ENCODE data around the gene JAM3.

JAM3 gene

DNA sequence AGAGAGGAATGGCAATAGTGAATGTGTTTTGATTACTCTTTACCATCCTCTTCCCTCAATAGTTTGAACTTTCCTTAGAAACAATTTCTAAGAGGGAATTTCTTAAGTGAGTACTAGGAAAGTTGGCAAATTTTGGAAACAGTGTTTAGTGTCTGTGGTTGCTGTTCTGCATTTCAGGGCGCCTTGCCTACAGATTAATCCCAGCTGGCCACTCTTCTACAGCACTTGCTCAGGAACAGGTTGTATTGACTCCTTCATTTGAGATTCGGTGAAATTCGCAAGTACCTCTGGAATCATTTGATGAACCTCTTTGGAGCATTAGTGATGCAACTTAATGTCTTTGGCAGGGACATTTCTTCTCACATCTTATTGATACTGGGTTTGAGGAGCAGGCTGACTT is 28.3 kb downstream of the JAM3 start:
- H4K8ac ChIP-seq (ENCODE audit: low read depth, low read length): no peak overlapping the region
- H3K9ac ChIP-seq (ENCODE audit: low read depth, low read length, poor library complexity): no peak overlapping the region
- no peak overlapping the region for H3K4ac ChIP-seq (ENCODE audit: low read length)
- no peak overlapping the region for H2BK120ac ChIP-seq (ENCODE audit: low read depth, low read length)
- H3K23ac ChIP-seq (ENCODE audit: low read depth, low read length, poor library complexity): no peak overlapping the region
- WGBS, 2 donors (ENCODE audit: extremely low coverage in 2 of 2, insufficient read length in 2 of 2, insufficient replicate concordance in 1 of 2): no CpG with 5 or more reads among the region's 3 CpGs
- H3K9me3 ChIP-seq (replicated peaks in 1 of 2; ENCODE audit: control insufficient read depth in 2 of 2, insufficient read depth in 1 of 2, low read depth in 1 of 2, low read length in 2 of 2): peaks cover 4 to 30% of the 10 kb centered on the region in 2 donors
- no peak overlapping the region for H3K4me3 ChIP-seq (ENCODE audit: low read length in 2 of 2)
- no peaks in the 10 kb centered on the region for H3K27me3 ChIP-seq (ENCODE audit: control insufficient read depth in 3 of 3, insufficient read depth in 3 of 3, low read depth in 1 of 3, low read length in 3 of 3)
- no peak overlapping the region for H3K18ac ChIP-seq (ENCODE audit: low read length)
- no peak for DNase-seq (ENCODE audit: low spot score)
- H2BK5ac ChIP-seq (ENCODE audit: low read length): no peak overlapping the region
- no peak overlapping the region for H3K4me2 ChIP-seq (ENCODE audit: insufficient read depth, low read length, poor library complexity, severe bottlenecking)
- H2BK15ac ChIP-seq (ENCODE audit: low read length): no peak overlapping the region
- no peak overlapping the region for H4K91ac ChIP-seq (ENCODE audit: low read depth, low read length, poor library complexity)
- no peak overlapping the region for H2AK5ac ChIP-seq (ENCODE audit: low read depth, low read length)
- H3K14ac ChIP-seq (ENCODE audit: low read length): no peak overlapping the region
- H3K36me3 ChIP-seq (replicated peaks in 1 of 2; ENCODE audit: control insufficient read depth in 2 of 2, insufficient read depth in 2 of 2, low read length in 2 of 2): peaks cover 0 to 9% of the 10 kb centered on the region in 2 donors
- H3K27ac ChIP-seq (replicated peaks; ENCODE audit: low read length): no peak overlapping the region
- peaks cover 2 to 7% of the 10 kb centered on the region in 2 donors for H3K4me1 ChIP-seq (ENCODE audit: control insufficient read depth in 2 of 2, insufficient read depth in 1 of 2, low read depth in 1 of 2, low read length in 2 of 2)
- no peak overlapping the region for H2AFZ ChIP-seq (ENCODE audit: low read length)
- peaks cover 6% of the 10 kb centered on the region for H3K79me1 ChIP-seq (ENCODE audit: low read depth, low read length)
- no peak overlapping the region for H2BK12ac ChIP-seq (ENCODE audit: low read length)

DNA sequence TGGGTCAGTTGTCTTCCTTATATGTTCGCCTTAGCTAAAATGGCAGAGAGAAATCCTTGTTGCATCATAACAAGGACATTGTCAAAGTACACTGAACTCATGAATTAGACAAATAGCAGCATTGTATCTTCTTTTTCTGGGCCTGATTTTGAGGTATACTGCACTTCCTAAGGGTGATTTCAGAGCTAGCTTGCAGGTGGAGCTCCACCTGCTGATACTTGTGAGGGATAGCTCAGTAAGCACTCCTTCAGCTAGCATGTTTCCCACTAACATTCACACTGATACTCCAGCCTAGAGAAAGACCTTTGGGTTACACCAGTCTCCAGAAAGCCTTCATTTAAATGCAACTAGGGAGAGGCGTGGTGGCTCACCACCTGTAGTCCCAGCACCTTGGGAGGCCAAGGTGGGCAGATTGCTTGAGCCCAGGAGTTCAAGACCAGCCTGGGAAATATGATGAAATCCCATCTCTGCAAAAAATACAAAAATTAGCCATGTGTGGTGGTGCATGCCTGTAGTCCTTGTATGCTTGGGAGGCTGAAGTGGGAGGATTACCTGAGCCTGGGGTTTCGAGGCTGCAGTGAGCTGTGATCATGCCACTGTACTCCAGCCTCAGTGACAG is 29.8 kb downstream of the JAM3 start:
- DNase-seq (ENCODE audit: low spot score): no peak
- no CpG with 5 or more reads among the region's 3 CpGs for WGBS, 2 donors (ENCODE audit: extremely low coverage in 2 of 2, insufficient read length in 2 of 2, insufficient replicate concordance in 1 of 2)
- no peak overlapping the region for H4K91ac ChIP-seq (ENCODE audit: low read depth, low read length, poor library complexity)

DNA sequence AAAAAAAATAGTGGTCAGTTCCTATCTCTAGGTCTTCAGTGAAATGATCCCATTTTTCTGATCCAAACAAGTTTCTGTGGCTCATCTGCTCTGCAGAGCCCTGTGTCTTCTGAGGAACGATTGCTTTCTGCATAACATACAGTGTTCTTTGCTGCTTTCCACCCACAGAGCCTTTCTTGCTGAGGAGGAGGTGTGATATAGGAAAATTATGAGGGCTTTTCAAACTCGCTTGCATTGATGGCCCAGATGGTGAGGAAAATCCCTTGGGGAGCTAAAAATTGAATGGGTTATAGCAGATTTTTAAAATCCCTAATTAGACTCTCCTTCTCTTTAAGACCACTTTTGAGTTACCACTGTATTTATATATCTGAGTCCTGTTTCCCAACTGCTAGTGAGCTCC is 31.3 kb downstream of the JAM3 start:
- Histone ChIP-seq H3K36me3 (replicated peaks in 1 of 2; ENCODE audit: control insufficient read depth in 2 of 2, insufficient read depth in 2 of 2, low read length in 2 of 2) (peaks cover 0 to 9% of the 10 kb centered on the region in 2 donors), H2AFZ (ENCODE audit: low read length) (no peak overlapping the region), H3K4ac (ENCODE audit: low read length) (no peak overlapping the region), H2BK5ac (ENCODE audit: low read length) (no peak overlapping the region), H4K8ac (ENCODE audit: low read depth, low read length) (no peak overlapping the region), H3K27ac (replicated peaks; ENCODE audit: low read length) (no peak overlapping the region), H4K91ac (ENCODE audit: low read depth, low read length, poor library complexity) (no peak overlapping the region), H2BK12ac (ENCODE audit: low read length) (no peak overlapping the region), H3K9me3 (replicated peaks in 1 of 2; ENCODE audit: control insufficient read depth in 2 of 2, insufficient read depth in 1 of 2, low read depth in 1 of 2, low read length in 2 of 2) (peaks cover 4 to 30% of the 10 kb centered on the region in 2 donors), H3K4me3 (ENCODE audit: low read length in 2 of 2) (no peak overlapping the region), H3K4me1 (ENCODE audit: control insufficient read depth in 2 of 2, insufficient read depth in 1 of 2, low read depth in 1 of 2, low read length in 2 of 2) (peaks cover 2 to 7% of the 10 kb centered on the region in 2 donors), H2BK15ac (ENCODE audit: low read length) (no peak overlapping the region), H3K79me1 (ENCODE audit: low read depth, low read length) (peaks cover 6% of the 10 kb centered on the region), H2BK120ac (ENCODE audit: low read depth, low read length) (no peak overlapping the region), H3K14ac (ENCODE audit: low read length) (no peak overlapping the region), H3K4me2 (ENCODE audit: insufficient read depth, low read length, poor library complexity, severe bottlenecking) (no peak overlapping the region), H2AK5ac (ENCODE audit: low read depth, low read length) (no peak overlapping the region), H3K18ac (ENCODE audit: low read length) (no peak overlapping the region), H3K23ac (ENCODE audit: low read depth, low read length, poor library complexity) (no peak overlapping the region), H3K27me3 (ENCODE audit: control insufficient read depth in 3 of 3, insufficient read depth in 3 of 3, low read depth in 1 of 3, low read length in 3 of 3) (no peaks in the 10 kb centered on the region), H3K9ac (ENCODE audit: low read depth, low read length, poor library complexity) (no peak overlapping the region)
- no CpG with 5 or more reads among the region's 2 CpGs for WGBS, 2 donors (ENCODE audit: extremely low coverage in 2 of 2, insufficient read length in 2 of 2, insufficient replicate concordance in 1 of 2)
- no peak for DNase-seq (ENCODE audit: low spot score)

More for the DNA sequence above, 29.8 kb downstream of the JAM3 start:
- Histone ChIP-seq H3K79me1 (ENCODE audit: low read depth, low read length) (peaks cover 6% of the 10 kb centered on the region), H2BK5ac (ENCODE audit: low read length) (no peak overlapping the region), H3K4me1 (ENCODE audit: control insufficient read depth in 2 of 2, insufficient read depth in 1 of 2, low read depth in 1 of 2, low read length in 2 of 2) (peaks cover 2 to 7% of the 10 kb centered on the region in 2 donors), H3K9ac (ENCODE audit: low read depth, low read length, poor library complexity) (no peak overlapping the region), H3K4me2 (ENCODE audit: insufficient read depth, low read length, poor library complexity, severe bottlenecking) (no peak overlapping the region), H3K27me3 (ENCODE audit: control insufficient read depth in 3 of 3, insufficient read depth in 3 of 3, low read depth in 1 of 3, low read length in 3 of 3) (no peaks in the 10 kb centered on the region), H2BK12ac (ENCODE audit: low read length) (no peak overlapping the region), H3K14ac (ENCODE audit: low read length) (no peak overlapping the region), H3K4ac (ENCODE audit: low read length) (no peak overlapping the region), H3K4me3 (ENCODE audit: low read length in 2 of 2) (no peak overlapping the region), H3K18ac (ENCODE audit: low read length) (no peak overlapping the region), H2BK120ac (ENCODE audit: low read depth, low read length) (no peak overlapping the region), H4K8ac (ENCODE audit: low read depth, low read length) (no peak overlapping the region), H3K36me3 (replicated peaks in 1 of 2; ENCODE audit: control insufficient read depth in 2 of 2, insufficient read depth in 2 of 2, low read length in 2 of 2) (peaks cover 0 to 9% of the 10 kb centered on the region in 2 donors), H2AFZ (ENCODE audit: low read length) (no peak overlapping the region), H3K9me3 (replicated peaks in 1 of 2; ENCODE audit: control insufficient read depth in 2 of 2, insufficient read depth in 1 of 2, low read depth in 1 of 2, low read length in 2 of 2) (peaks cover 4 to 30% of the 10 kb centered on the region in 2 donors), H3K27ac (replicated peaks; ENCODE audit: low read length) (no peak overlapping the region), H2AK5ac (ENCODE audit: low read depth, low read length) (no peak overlapping the region), H3K23ac (ENCODE audit: low read depth, low read length, poor library complexity) (no peak overlapping the region), H2BK15ac (ENCODE audit: low read length) (no peak overlapping the region)

- H2BK12ac ChIP-seq (ENCODE audit: low read length): no peak overlapping the region
- H2AFZ ChIP-seq (ENCODE audit: low read length): no peak overlapping the region
- no peak overlapping the region for H3K4me3 ChIP-seq (ENCODE audit: low read length in 2 of 2)
- no peak for DNase-seq (ENCODE audit: low spot score)
- no peak overlapping the region for H2BK120ac ChIP-seq (ENCODE audit: low read depth, low read length)
- no peak overlapping the region for H4K8ac ChIP-seq (ENCODE audit: low read depth, low read length)
- no peak overlapping the region for H2BK15ac ChIP-seq (ENCODE audit: low read length)
- H3K27ac ChIP-seq (replicated peaks; ENCODE audit: low read length): no peak overlapping the region
- no peak overlapping the region for H3K18ac ChIP-seq (ENCODE audit: low read length)
- H3K36me3 ChIP-seq (replicated peaks in 1 of 2; ENCODE audit: control insufficient read depth in 2 of 2, insufficient read depth in 2 of 2, low read length in 2 of 2): peaks cover 0 to 9% of the 10 kb centered on the region in 2 donors
- no peak overlapping the region for H2AK5ac ChIP-seq (ENCODE audit: low read depth, low read length)
- H3K9ac ChIP-seq (ENCODE audit: low read depth, low read length, poor library complexity): no peak overlapping the region
- no peak overlapping the region for H2BK5ac ChIP-seq (ENCODE audit: low read length)
- no peaks in the 10 kb centered on the region for H3K27me3 ChIP-seq (ENCODE audit: control insufficient read depth in 3 of 3, insufficient read depth in 3 of 3, low read depth in 1 of 3, low read length in 3 of 3)
- peaks cover 4 to 30% of the 10 kb centered on the region in 2 donors for H3K9me3 ChIP-seq (replicated peaks in 1 of 2; ENCODE audit: control insufficient read depth in 2 of 2, insufficient read depth in 1 of 2, low read depth in 1 of 2, low read length in 2 of 2)
- H3K79me1 ChIP-seq (ENCODE audit: low read depth, low read length): peaks cover 4% of the 10 kb centered on the region
- H3K23ac ChIP-seq (ENCODE audit: low read depth, low read length, poor library complexity): no peak overlapping the region
- no peak overlapping the region for H3K4ac ChIP-seq (ENCODE audit: low read length)
- H4K91ac ChIP-seq (ENCODE audit: low read depth, low read length, poor library complexity): no peak overlapping the region
- H3K14ac ChIP-seq (ENCODE audit: low read length): no peak overlapping the region
- H3K4me1 ChIP-seq (ENCODE audit: control insufficient read depth in 2 of 2, insufficient read depth in 1 of 2, low read depth in 1 of 2, low read length in 2 of 2): peaks cover 2 to 7% of the 10 kb centered on the region in 2 donors
- no peak overlapping the region for H3K4me2 ChIP-seq (ENCODE audit: insufficient read depth, low read length, poor library complexity, severe bottlenecking)
Measured at GRCh38 chr11:134101282-134101681, 32.4 kb downstream of the JAM3 start.
